ENCODE results near the gene GRIN2C.

GRIN2C gene

GRCh38 chr17:74861662-74862107, 2.0 kb upstream of the GRIN2C start:
- ATAC-seq = peak; percentile 3
- Mint-ChIP-seq H3K9me3 (no peaks in the 10 kb centered on the region), H3K27me3 (peaks cover 70% of the 10 kb centered on the region), H3K4me1 (peaks cover 36% of the 10 kb centered on the region), H3K4me3 (peak overlapping the region; percentile 62 to 68), H3K27ac (no peak overlapping the region)
- DNase-seq = no peak

DNA sequence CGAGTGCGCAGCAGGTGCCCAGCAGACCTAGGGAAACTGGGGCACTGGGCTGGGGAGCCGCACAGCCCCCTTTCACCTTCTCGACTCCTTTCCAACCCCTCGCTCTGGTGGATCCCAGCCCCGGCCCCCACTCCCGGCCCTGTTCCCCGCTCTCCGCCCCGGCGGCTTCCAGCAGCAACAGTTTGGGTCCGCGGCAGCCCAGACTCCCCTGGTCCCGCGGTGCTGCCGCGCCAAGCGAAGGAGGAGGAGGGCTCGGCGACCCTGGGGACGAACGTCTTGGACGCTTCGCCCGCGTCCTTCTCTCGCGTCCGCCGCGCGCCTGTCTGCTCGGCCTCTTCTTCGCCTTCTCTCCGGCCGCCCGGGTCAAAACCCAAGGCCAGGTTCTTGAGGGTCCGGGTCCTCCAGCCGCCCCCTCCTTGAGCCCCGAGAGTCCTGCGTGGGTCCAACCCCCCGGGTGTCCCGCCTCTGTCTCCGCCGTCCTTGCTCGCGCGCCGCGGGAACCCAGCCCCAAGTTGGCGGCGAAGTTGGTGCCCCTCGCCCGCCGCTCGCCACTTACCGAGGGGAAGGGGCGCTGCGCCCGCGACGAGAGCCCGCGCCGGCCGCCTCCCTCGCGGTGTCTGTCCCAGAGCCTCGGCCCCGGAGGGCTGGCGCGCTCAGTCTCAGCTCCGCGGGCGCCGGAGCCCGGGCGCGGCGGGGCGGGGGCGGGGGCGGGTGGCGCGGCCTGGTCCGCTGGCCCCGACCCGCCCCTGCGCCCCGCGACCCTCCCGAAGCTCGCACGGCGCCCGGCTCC, 1.4 kb upstream of the GRIN2C start:
- Mint-ChIP-seq H3K4me3 (peak overlapping the region; percentile 65 to 67), H3K27ac (peak overlapping the region in 1 of 2 donors; percentile 34), H3K4me1 (peaks cover 36% of the 10 kb centered on the region), H3K9me3 (no peaks in the 10 kb centered on the region), H3K27me3 (peaks cover 76% of the 10 kb centered on the region)
- DNase-seq = no peak
- ATAC-seq = no peak

GRCh38 chr17:74860229-74860871, 665 bp upstream of the GRIN2C start:
- ATAC-seq (peak; percentile 15), DNase-seq (peak; percentile 34 to 44)
- peaks cover 84% of the 10 kb centered on the region for H3K27me3 Mint-ChIP-seq
- no peaks in the 10 kb centered on the region for H3K9me3 Mint-ChIP-seq
- H3K27ac Mint-ChIP-seq = peak overlapping the region in 1 of 2 donors; percentile 77
- peak overlapping the region; percentile 65 to 75 for H3K4me3 Mint-ChIP-seq
- H3K4me1 Mint-ChIP-seq = peaks cover 36% of the 10 kb centered on the region

GRCh38 chr17:74858672-74859458, 820 bp downstream of the GRIN2C start:
- H3K27ac Mint-ChIP-seq = peak overlapping the region in 1 of 2 donors; percentile 64
- H3K27me3 Mint-ChIP-seq = peaks cover 98% of the 10 kb centered on the region
- no peaks in the 10 kb centered on the region for H3K9me3 Mint-ChIP-seq
- peaks cover 28% of the 10 kb centered on the region for H3K4me1 Mint-ChIP-seq
- peak overlapping the region; percentile 51 to 63 for H3K4me3 Mint-ChIP-seq
- ATAC-seq (no peak), DNase-seq (no peak)

GRCh38 chr17:74857191-74857590, 2.5 kb downstream of the GRIN2C start:
- DNase-seq (no peak), ATAC-seq (no peak)
- Mint-ChIP-seq H3K9me3 (no peaks in the 10 kb centered on the region), H3K27ac (no peak overlapping the region), H3K4me3 (no peak overlapping the region), H3K27me3 (peaks cover 98% of the 10 kb centered on the region), H3K4me1 (peaks cover 36% of the 10 kb centered on the region)

GRCh38 chr17:74856112-74856511, 3.6 kb downstream of the GRIN2C start:
- peak overlapping the region in 1 of 2 donors; percentile 16 for H3K27ac Mint-ChIP-seq

DNA sequence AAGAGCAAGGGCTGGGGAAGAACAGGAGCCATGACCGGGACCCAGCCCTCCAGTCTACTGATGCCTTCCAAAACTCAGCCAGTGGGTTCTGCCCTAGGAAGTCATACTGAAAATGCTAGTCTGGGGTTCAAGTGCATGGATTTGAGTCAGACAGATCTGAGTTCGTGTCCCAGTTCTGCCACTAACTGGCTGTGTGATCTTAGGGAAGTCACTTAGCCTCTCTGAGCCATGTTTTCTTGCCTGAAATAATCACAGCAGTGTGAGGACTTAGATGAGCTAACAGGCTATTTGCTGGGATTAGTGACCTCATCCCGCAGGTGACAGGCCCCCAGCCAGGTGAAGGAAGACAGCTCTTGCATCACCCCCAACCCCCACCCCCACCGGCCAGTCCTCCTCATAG, 4.4 kb downstream of the GRIN2C start:
- Mint-ChIP-seq H3K27ac (no peak overlapping the region), H3K4me3 (no peak overlapping the region), H3K4me1 (peaks cover 21% of the 10 kb centered on the region), H3K9me3 (no peaks in the 10 kb centered on the region), H3K27me3 (peaks cover 94% of the 10 kb centered on the region)
- no peak for DNase-seq
- no peak for ATAC-seq

More at GRCh38 chr17:74856112-74856511, 3.6 kb downstream of the GRIN2C start:
- no peaks in the 10 kb centered on the region for H3K9me3 Mint-ChIP-seq
- H3K27me3 Mint-ChIP-seq = peaks cover 94% of the 10 kb centered on the region
- peaks cover 29% of the 10 kb centered on the region for H3K4me1 Mint-ChIP-seq
- no peak overlapping the region for H3K4me3 Mint-ChIP-seq
- no peak for DNase-seq
- no peak for ATAC-seq

DNA sequence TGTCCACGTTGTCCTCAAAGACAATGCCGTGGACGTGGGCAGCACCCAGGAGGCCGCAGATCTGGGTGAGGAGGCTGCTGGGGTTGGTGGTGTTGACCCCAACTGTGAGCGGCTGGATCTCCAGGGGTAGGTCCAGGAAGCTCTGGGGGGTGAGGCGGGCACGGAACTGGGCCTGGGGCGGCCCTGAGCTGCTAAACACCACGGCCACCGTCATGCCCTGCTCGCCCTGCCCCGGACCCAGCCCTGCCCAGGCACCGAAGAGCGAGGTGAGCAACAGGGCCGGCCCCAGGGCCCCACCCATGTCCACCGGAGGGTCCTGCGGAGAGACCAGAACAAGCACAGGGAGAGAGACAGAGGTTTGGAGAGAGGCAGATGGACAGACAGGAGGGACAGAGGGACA, 4.9 kb downstream of the GRIN2C start:
- Mint-ChIP-seq H3K4me3 (no peak overlapping the region), H3K27me3 (peaks cover 89% of the 10 kb centered on the region), H3K27ac (no peak overlapping the region), H3K4me1 (peaks cover 15% of the 10 kb centered on the region), H3K9me3 (no peaks in the 10 kb centered on the region)
- ATAC-seq (no peak), DNase-seq (no peak)

- Mint-ChIP-seq H3K9me3 (no peaks in the 10 kb centered on the region), H3K27ac (no peak overlapping the region), H3K4me3 (no peak overlapping the region), H3K27me3 (peaks cover 78% of the 10 kb centered on the region), H3K4me1 (peaks cover 9% of the 10 kb centered on the region)
- no peak for ATAC-seq
- DNase-seq = no peak
Measured at GRCh38 chr17:74853669-74854068, 6.0 kb downstream of the GRIN2C start.

DNA sequence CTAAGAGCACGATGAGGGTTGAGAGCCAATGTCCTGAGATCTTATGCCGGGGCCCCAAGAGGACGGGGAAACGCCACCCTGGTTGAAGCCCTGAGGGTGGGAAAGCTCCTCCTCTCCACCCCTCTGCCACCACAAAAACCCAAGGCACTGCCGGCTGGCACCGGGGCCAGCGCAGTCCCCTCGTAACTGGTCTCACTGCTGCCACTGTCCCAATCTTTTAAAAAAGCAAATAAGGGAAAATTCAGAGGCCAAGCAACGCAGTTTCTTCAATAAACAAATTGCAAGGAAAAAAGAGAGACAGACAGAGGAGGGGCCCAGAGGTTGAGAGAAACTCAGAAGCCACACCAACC, 6.7 kb downstream of the GRIN2C start:
- ATAC-seq (peak; percentile 11), DNase-seq (no peak)
- Mint-ChIP-seq H3K9me3 (no peaks in the 10 kb centered on the region), H3K27me3 (peaks cover 71% of the 10 kb centered on the region), H3K27ac (peak overlapping the region in 1 of 2 donors; percentile 15), H3K4me3 (peak overlapping the region; percentile 68 to 77), H3K4me1 (peaks cover 9% of the 10 kb centered on the region)

- ATAC-seq = peak; percentile 82
- Mint-ChIP-seq H3K27me3 (peaks cover 65% of the 10 kb centered on the region), H3K9me3 (no peaks in the 10 kb centered on the region), H3K4me3 (peak overlapping the region; percentile 68 to 77), H3K27ac (peak overlapping the region in 1 of 2 donors; percentile 15), H3K4me1 (peaks cover 9% of the 10 kb centered on the region)
- peak; percentile 47 to 61 for DNase-seq
Measured at GRCh38 chr17:74852237-74853047, 7.2 kb downstream of the GRIN2C start.

DNA sequence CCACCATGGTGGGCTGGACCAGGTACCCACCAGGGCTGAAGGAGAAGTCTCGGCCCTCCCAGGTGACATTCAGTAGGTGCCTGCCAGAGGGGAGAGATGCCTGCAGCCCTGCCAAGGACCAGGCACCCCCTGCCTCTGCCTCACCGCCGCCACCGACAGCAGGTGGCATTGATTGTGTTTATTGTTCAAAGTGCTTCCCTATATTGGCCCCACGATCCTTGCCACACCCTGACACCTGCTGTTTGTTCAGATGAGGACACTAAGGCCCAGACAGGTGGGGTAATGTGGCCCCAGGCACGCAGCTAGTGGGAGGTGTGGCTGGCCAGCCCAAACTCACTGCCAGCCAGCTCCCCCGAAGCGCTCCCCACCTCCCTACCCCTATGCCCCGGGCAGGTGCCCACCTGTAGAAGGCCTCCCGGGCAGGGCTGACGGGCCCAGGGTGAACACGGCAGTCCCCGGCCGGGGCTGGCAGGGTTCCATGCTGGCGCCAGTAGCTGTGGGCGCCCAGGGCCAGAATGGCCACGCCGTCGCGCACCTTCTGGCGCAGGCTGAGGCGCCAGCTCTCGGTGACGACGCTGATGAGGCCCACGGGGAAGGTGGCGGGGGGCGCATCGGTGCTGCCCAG, 8.0 kb downstream of the GRIN2C start:
- no peak for DNase-seq
- Mint-ChIP-seq H3K4me1 (peaks cover 9% of the 10 kb centered on the region), H3K27me3 (peaks cover 58% of the 10 kb centered on the region), H3K4me3 (no peak overlapping the region), H3K27ac (no peak overlapping the region), H3K9me3 (no peaks in the 10 kb centered on the region)
- ATAC-seq = no peak

GRCh38 chr17:74850914-74851313, 8.8 kb downstream of the GRIN2C start:
- Mint-ChIP-seq H3K27ac (no peak overlapping the region), H3K4me3 (no peak overlapping the region), H3K27me3 (peaks cover 50% of the 10 kb centered on the region), H3K9me3 (no peaks in the 10 kb centered on the region), H3K4me1 (peaks cover 9% of the 10 kb centered on the region)
- ATAC-seq (no peak), DNase-seq (no peak)

DNA sequence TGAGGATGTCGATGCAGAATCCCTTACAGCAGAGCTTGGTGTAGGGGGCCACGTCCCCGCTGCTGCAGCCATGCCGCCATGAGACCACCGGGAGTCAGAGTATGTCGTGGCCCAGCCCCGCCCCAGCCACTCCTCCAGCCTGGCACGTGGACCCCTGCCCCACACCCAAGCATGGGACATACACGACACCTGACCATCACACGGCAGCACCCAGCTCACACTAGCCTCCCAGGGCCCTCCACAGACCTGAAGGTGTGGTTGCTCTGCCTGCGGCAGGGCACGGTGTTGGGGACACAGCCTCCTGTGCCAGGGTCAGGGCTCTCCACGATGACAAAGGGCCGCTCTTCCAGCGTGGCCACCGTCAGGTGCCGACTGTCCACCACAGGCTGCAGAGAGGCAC, 9.4 kb downstream of the GRIN2C start:
- H3K27ac Mint-ChIP-seq = no peak overlapping the region
- H3K9me3 Mint-ChIP-seq = no peaks in the 10 kb centered on the region
- DNase-seq (no peak), ATAC-seq (no peak)
- peaks cover 9% of the 10 kb centered on the region for H3K4me1 Mint-ChIP-seq
- peaks cover 44% of the 10 kb centered on the region for H3K27me3 Mint-ChIP-seq
- no peak overlapping the region for H3K4me3 Mint-ChIP-seq

All from stimulated activated naive CD8-positive, alpha-beta T cell treated with anti-CD3 and anti-CD28 coated beads, Interleukin-15, amount 100 ng/mL, for 72 hours (primary cell).